Transverse colon (tissue), 3 donors: ENCODE results near the gene TBC1D12.

Source experiments
- CTCF ChIP-seq, 5 experiments: fragments of 200-600 bp in 3 of 5; fragments of 450-650 bp in 2 of 5; sonication (generic) in 3 of 5; IDR thresholded peaks; 1 replicate in 2 of 5; 2 replicates in 3 of 5; pipeline ENCODE4 v1.5.1; 2016 to 2017; ENCODE audit warnings: antibody characterized with exemption in 5 of 5, inconsistent platforms in 3 of 5, mild to moderate bottlenecking in 2 of 5, moderate library complexity in 1 of 5
- POLR2A ChIP-seq: fragments of 450-650 bp; IDR thresholded peaks from one replicate; pipeline ENCODE4 v1.6.1; 2016; ENCODE audit warnings: antibody characterized with exemption, mild to moderate bottlenecking, moderate library complexity

DNA sequence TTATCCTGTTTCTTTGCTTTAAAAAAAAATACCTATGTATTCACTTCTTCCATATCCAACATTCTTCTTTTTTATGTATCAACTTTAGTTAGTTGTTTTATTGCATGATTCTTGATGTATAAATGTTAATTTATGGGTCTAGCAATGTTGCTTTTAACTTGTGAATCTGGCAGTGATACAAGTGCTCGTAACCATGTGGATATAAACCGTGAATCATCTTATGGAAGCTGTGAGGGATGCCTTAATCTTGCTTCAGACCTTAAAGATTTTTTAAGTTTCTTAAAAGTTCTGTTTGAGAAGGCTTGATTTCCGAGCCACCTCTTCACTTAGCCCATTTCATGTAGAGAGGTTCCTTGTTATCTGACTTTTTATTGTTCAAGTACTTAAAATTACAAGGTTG is 169.2 kb downstream of the TBC1D12 start:
- no peak for TF ChIP-seq CTCF (IDR thresholded peaks at IDR 0.05)
- TF ChIP-seq POLR2A = no peak
